K562 (cell line): ENCODE results near the gene NF2. TPM values are rescaled to one million over a fixed set of nuclear protein-coding genes. Genes with fewer than 3 reads are reported as not detected.

Experiments used
- ATAC-seq: fragments of 200-7000 bp; cut with Tn5 transposase; 3 replicates; pipeline ENCODE4 v1.9.1; 2020; ENCODE audit warnings: moderate library complexity
- BruUV-seq: library from RNA; stranded (reverse); fragments of 400-500 nt; replicated peaks from 2 replicates; lab custom pipeline; 2021; lab: Mats Ljungman, UMichigan
- CTCF ChIA-PET: fragments of 300-600 bp; formaldehyde crosslinking; extraction: SDS; loops from one replicate; lab custom pipeline; 2021; ENCODE audit warnings: low intra/inter-chr PET ratio; lab: Yijun Ruan, JAX
- POLR2A ChIA-PET: fragments of 300-600, 350-650 bp; sonication (Branson Sonifier 250); formaldehyde crosslinking; extraction: SDS; loops from one replicate; lab custom pipeline; 2021; ENCODE audit warnings: antibody characterized with exemption, inconsistent platforms; lab: Yijun Ruan, JAX
- DNase-seq, 4 experiments: peaks; one replicate each; pipeline versions ENCODE4 v3.0.0 to v3.0.0-alpha.2; 2011 to 2018; ENCODE audit warnings: low spot score in 3 of 4, mixed read lengths in 3 of 4; ENCODE audit errors: extremely low read depth in 1 of 4
- FAIRE-seq: peaks from 2 replicates; lab custom pipeline; 2011; peaks lifted over from hg19 to GRCh38; lab: Jason Lieb, UNC
- H2AFZ ChIP-seq: 2 replicates; pipeline ENCODE4 v1.6.0; 2011; ENCODE audit warnings: low read depth, low read length, control low read depth, inconsistent platforms
- H3K27ac ChIP-seq: fragments of 200-600 bp; 3 replicates; pipeline ENCODE4 v1.8.0; 2011; ENCODE audit warnings: low read depth, mild to moderate bottlenecking, control low read depth, inconsistent platforms, low read length, moderate library complexity, mixed read lengths; ENCODE audit errors: extremely low read depth
- H3K27me3 ChIP-seq, 2 experiments: fragments of 300-600 bp in 1 of 2; 2 replicates in 1 of 2; 3 replicates in 1 of 2; pipeline versions ENCODE4 v1.6.0 to v1.8.0; 2011; ENCODE audit warnings: inconsistent platforms in 2 of 2, low read length in 2 of 2, mild to moderate bottlenecking in 1 of 2, mixed read lengths in 1 of 2, moderate library complexity in 1 of 2; ENCODE audit not compliant: control insufficient read depth in 2 of 2, insufficient read depth in 2 of 2
- H3K36me3 ChIP-seq: fragments of 300-600 bp; 3 replicates; pipeline ENCODE4 v1.8.0; 2011; ENCODE audit warnings: mild to moderate bottlenecking, low read length, inconsistent platforms; ENCODE audit not compliant: control insufficient read depth, insufficient read depth
- H3K4me1 ChIP-seq, 2 experiments: fragments of 200-600 bp in 1 of 2; replicated peaks in 1 of 2; 2 replicates in 1 of 2; 3 replicates in 1 of 2; pipeline versions ENCODE4 v1.5.1 to v1.8.0; 2011; ENCODE audit warnings: inconsistent platforms in 2 of 2, low read length in 2 of 2, mild to moderate bottlenecking in 1 of 2, mixed read lengths in 1 of 2, moderate library complexity in 1 of 2; ENCODE audit not compliant: control insufficient read depth in 2 of 2, insufficient read depth in 2 of 2
- H3K4me2 ChIP-seq: 2 replicates; pipeline ENCODE4 v1.6.1; 2011; ENCODE audit warnings: low read length, control low read depth, inconsistent platforms, mixed read lengths; ENCODE audit not compliant: insufficient read depth
- H3K4me3 ChIP-seq: fragments of 200-600 bp; sonication (generic), shearing (Covaris generic); 2 replicates; pipeline ENCODE4 v1.5.1; 2016; ENCODE audit warnings: control low read depth, inconsistent platforms
- H3K79me2 ChIP-seq: fragments of 200-600 bp; 3 replicates; pipeline ENCODE4 v1.8.0; 2011; ENCODE audit warnings: low read length, inconsistent platforms; ENCODE audit not compliant: control insufficient read depth, insufficient read depth
- H3K9ac ChIP-seq, 2 experiments: 2 replicates each; pipeline versions ENCODE4 v1.6.0 to v1.6.1; 2011; ENCODE audit warnings: low read depth in 2 of 2, low read length in 2 of 2, control low read depth in 1 of 2, inconsistent platforms in 1 of 2, mild to moderate bottlenecking in 1 of 2, mixed read lengths in 1 of 2; ENCODE audit not compliant: insufficient read depth in 1 of 2
- H3K9me1 ChIP-seq: one replicate; pipeline ENCODE4 v1.6.0; 2011; ENCODE audit warnings: inconsistent platforms, mild to moderate bottlenecking, low read length, moderate library complexity; ENCODE audit not compliant: control insufficient read depth, insufficient read depth
- H3K9me3 ChIP-seq: replicated peaks from 2 replicates; pipeline ENCODE4 v1.5.1; 2011; ENCODE audit warnings: low read depth, low read length, inconsistent platforms; ENCODE audit not compliant: control insufficient read depth, insufficient read depth
- H4K20me1 ChIP-seq: replicated peaks from 2 replicates; pipeline ENCODE4 v1.6.1; 2011; ENCODE audit warnings: low read length, inconsistent platforms, mixed read lengths; ENCODE audit not compliant: control insufficient read depth, insufficient read depth
- COPS2 ChIP-seq: fragments of 450-650 bp; conservative IDR thresholded peaks from 2 replicates; pipeline ENCODE4 v1.6.1; 2016; ENCODE audit warnings: mild to moderate bottlenecking, moderate library complexity
- ELF4 ChIP-seq: fragments of 450-650 bp; formaldehyde crosslinking; IDR thresholded peaks from 2 replicates; pipeline ENCODE4 v1.4.0; 2022; ENCODE audit warnings: missing genetic modification characterization
- FOS ChIP-seq: IDR thresholded peaks from 3 replicates; pipeline ENCODE4 v1.6.1; 2011; ENCODE audit not compliant: insufficient read length; ENCODE audit errors: extremely low read depth
- GTF2E2 ChIP-seq: fragments of 200-800 bp; sonication (Bioruptor generic); IDR thresholded peaks from 2 replicates; pipeline ENCODE4 v1.6.1; 2016; ENCODE audit warnings: missing genetic modification characterization, missing compliant biosample characterization
- POLR2H ChIP-seq: IDR thresholded peaks from 2 replicates; pipeline ENCODE4 v1.6.1; 2016; ENCODE audit warnings: missing genetic modification characterization, low read depth, mild to moderate bottlenecking, control low read depth, missing compliant biosample characterization, moderate library complexity
- TCF15 ChIP-seq: fragments of 250-450 bp; sonication (Bioruptor Pico); IDR thresholded peaks from 2 replicates; pipeline ENCODE4 v1.8.0; 2022; ENCODE audit warnings: moderate library complexity, mild to moderate bottlenecking, inconsistent platforms
- THRB ChIP-seq: fragments of 450-650 bp; formaldehyde crosslinking; conservative IDR thresholded peaks from 2 replicates; pipeline ENCODE4 v1.4.0; 2022; ENCODE audit warnings: mild to moderate bottlenecking, missing genetic modification characterization
- ZNF445 ChIP-seq: fragments of 250-450 bp; sonication (Bioruptor Pico); IDR thresholded peaks from 2 replicates; pipeline ENCODE4 v1.4.0; 2020; ENCODE audit warnings: low read depth, mild to moderate bottlenecking, moderate library complexity
- WGBS: fragments of 100-300 bp; shearing (Covaris generic); methylation state at CpG from one replicate; pipeline ENCODE4 v1.1.6; 2016; ENCODE audit warnings: low coverage, mixed read lengths; ENCODE audit not compliant: insufficient coverage; ENCODE audit errors: missing lambda C conversion rate; 5-methylcytosine and 5-hydroxymethylcytosine counted together
- in situ Hi-C: fragments of 300-500 bp; cut with MboI; formaldehyde crosslinking; loops from 4 replicates; pipeline ENCODE4 v1.15.0; 2018; ENCODE audit warnings: inconsistent platforms, mixed read lengths
- intact Hi-C: fragments of 100-400 bp; cut with micrococcal nuclease; formaldehyde crosslinking; loops from 2 replicates; pipeline ENCODE4 v1.14.2; 2022
- polyA plus RNA-seq, 8 experiments: library from polyadenylated mRNA; depleted of rRNA in 4 of 8; stranded (reverse) in 5 of 8; unstranded in 3 of 8; fragments of >200 nt; fragmentation: Nextera tagmentation in 2 of 8; fragmentation: Illumina TruSeq in 1 of 8; extraction: Ambion mirVana in 2 of 8; extraction: Trizol in 1 of 8; gene quantifications; 2 replicates each; pipeline versions ENCODE4 v1.2.1 to v1.2.3, GENCODE V29; 2011 to 2014; ENCODE audit warnings: inconsistent platforms in 1 of 8, missing spikeins in 1 of 8
- total RNA-seq, 7 experiments: library from RNA; depleted of rRNA in 6 of 7; stranded (reverse); fragments of >200 nt in 6 of 7; fragmentation: Illumina TruSeq in 2 of 7; extraction: Trizol in 2 of 7; gene quantifications; 2 replicates each; pipeline versions ENCODE4 v1.2.1 to v1.2.3, GENCODE V29; 2011 to 2021; ENCODE audit warnings: low replicate concordance in 1 of 7
- TF ChIP-seq, protein P1 (sequence below): fragments of 250-450 bp; sonication (Bioruptor Pico); IDR thresholded peaks from 2 replicates; pipeline ENCODE4 v1.4.0; 2020; ENCODE audit warnings: mild to moderate bottlenecking
- TF ChIP-seq, protein P2 (sequence below): fragments of 250-450 bp; sonication (Bioruptor Pico); IDR thresholded peaks from 2 replicates; pipeline ENCODE4 v1.4.0; 2020

Gene NF2
- total and polyA plus RNA-seq, 9 of the 15 experiments (the other 6 are each of a cell fraction or from before 2014, with no cell fraction given) = 2.2 to 32.5 (median 15.2) TPM

DNA sequence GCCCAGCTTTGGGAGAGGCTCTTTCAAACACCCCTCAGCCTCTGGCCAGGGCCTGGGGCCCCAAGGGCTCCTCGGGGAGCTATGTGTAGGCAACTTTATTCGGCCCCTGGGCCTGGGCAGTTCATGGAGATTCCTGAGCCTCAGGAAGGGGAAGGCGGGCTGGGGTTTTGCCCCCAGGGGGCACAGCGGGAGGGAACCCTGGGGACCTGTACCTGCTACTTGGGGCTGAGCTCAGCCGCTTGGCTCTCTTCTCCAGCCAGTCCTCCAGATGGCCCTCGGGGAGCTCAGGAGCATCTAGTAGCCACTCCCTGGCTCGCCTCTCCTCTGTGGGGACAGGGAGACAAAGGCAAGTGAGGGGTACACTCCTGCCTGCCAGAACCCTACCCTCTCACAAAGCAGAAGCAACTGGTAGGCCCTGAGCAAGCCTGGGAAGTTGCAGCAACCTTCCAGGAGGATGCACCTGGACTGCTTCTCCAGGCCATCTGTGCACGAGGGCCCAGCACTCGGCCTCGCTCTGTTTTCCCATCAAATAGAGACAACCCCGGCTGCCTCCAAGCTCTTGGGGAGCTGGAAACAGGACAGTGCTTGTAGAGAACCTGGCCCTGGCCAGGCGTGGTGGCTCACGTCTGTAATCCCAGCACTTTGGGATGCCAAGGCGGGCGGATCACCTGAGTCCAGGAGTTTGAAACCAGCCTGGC lies 134.8 kb downstream of the NF2 start (continued):
- TF ChIP-seq COPS2 = no peak
- TF ChIP-seq, all 486 proteins: peak for 0

GRCh38 chr22:29739346-29739875 lies 136.0 kb downstream of the NF2 start:
- Histone ChIP-seq H3K4me1 (peaks cover 0 to 13% of the 10 kb centered on the region in 2 experiments; a peak in 2 of 5 replicates), H3K79me2 (no peaks in the 10 kb centered on the region), H3K4me2 (no peak overlapping the region), H3K9ac (no peak overlapping the region), H3K9me1 (no peaks in the 10 kb centered on the region), H3K27me3 (no peaks in the 10 kb centered on the region), H2AFZ (no peak overlapping the region), H3K9me3 (no peaks in the 10 kb centered on the region), H4K20me1 (no peaks in the 10 kb centered on the region), H3K4me3 (no peak overlapping the region), H3K27ac (no peak overlapping the region), H3K36me3 (no peaks in the 10 kb centered on the region)
- in situ Hi-C loops (no loop called here), intact Hi-C loops (no loop called here)
- no peak for FAIRE-seq
- DNase-seq = no peak
- ChIA-PET CTCF (no interaction called here), POLR2A (interaction anchor here (0.7 to 1.0 kb wide), 3 partner anchors 8 to 31 kb away, joined by 3 to 4 read pairs (median 3); no protein-coding TSS in a partner anchor)
- 60% methylated on average over 9 of the region's 17 CpGs for WGBS
- BruUV-seq = no TSS peak
- ATAC-seq = no peak
- no peak for TF ChIP-seq FOS
- TF ChIP-seq GTF2E2 (tag) = no peak
- no peak for TF ChIP-seq TCF15 (CRISPR knock-in tag)
- no peak for TF ChIP-seq ZNF445 (CRISPR knock-in tag)
- TF ChIP-seq, protein P1, sequence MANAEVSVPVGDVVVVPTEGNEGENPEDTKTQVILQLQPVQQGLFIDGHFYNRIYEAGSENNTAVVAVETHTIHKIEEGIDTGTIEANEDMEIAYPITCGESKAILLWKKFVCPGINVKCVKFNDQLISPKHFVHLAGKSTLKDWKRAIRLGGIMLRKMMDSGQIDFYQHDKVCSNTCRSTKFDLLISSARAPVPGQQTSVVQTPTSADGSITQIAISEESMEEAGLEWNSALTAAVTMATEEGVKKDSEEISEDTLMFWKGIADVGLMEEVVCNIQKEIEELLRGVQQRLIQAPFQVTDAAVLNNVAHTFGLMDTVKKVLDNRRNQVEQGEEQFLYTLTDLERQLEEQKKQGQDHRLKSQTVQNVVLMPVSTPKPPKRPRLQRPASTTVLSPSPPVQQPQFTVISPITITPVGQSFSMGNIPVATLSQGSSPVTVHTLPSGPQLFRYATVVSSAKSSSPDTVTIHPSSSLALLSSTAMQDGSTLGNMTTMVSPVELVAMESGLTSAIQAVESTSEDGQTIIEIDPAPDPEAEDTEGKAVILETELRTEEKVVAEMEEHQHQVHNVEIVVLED (CRISPR knock-in tag) = no peak
- no peak for TF ChIP-seq THRB (CRISPR knock-in tag)
- no peak for TF ChIP-seq POLR2H (tag)
- TF ChIP-seq, protein P2, sequence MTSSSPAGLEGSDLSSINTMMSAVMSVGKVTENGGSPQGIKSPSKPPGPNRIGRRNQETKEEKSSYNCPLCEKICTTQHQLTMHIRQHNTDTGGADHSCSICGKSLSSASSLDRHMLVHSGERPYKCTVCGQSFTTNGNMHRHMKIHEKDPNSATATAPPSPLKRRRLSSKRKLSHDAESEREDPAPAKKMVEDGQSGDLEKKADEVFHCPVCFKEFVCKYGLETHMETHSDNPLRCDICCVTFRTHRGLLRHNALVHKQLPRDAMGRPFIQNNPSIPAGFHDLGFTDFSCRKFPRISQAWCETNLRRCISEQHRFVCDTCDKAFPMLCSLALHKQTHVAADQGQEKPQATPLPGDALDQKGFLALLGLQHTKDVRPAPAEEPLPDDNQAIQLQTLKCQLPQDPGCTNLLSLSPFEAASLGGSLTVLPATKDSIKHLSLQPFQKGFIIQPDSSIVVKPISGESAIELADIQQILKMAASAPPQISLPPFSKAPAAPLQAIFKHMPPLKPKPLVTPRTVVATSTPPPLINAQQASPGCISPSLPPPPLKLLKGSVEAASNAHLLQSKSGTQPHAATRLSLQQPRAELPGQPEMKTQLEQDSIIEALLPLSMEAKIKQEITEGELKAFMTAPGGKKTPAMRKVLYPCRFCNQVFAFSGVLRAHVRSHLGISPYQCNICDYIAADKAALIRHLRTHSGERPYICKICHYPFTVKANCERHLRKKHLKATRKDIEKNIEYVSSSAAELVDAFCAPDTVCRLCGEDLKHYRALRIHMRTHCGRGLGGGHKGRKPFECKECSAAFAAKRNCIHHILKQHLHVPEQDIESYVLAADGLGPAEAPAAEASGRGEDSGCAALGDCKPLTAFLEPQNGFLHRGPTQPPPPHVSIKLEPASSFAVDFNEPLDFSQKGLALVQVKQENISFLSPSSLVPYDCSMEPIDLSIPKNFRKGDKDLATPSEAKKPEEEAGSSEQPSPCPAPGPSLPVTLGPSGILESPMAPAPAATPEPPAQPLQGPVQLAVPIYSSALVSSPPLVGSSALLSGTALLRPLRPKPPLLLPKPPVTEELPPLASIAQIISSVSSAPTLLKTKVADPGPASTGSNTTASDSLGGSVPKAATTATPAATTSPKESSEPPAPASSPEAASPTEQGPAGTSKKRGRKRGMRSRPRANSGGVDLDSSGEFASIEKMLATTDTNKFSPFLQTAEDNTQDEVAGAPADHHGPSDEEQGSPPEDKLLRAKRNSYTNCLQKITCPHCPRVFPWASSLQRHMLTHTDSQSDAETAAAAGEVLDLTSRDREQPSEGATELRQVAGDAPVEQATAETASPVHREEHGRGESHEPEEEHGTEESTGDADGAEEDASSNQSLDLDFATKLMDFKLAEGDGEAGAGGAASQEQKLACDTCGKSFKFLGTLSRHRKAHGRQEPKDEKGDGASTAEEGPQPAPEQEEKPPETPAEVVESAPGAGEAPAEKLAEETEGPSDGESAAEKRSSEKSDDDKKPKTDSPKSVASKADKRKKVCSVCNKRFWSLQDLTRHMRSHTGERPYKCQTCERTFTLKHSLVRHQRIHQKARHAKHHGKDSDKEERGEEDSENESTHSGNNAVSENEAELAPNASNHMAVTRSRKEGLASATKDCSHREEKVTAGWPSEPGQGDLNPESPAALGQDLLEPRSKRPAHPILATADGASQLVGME (CRISPR knock-in tag) = no peak
- no peak for TF ChIP-seq ELF4 (CRISPR knock-in tag)
